ENCODE measurements around the gene IRF2BPL. TPM values are rescaled to one million over a fixed set of nuclear protein-coding genes. Genes with fewer than 3 reads are reported as not detected.

The IRF2BPL gene
- total and polyA plus RNA-seq, 2 donors from 2014 or later = 15.7 to 97.1 TPM

GRCh38 chr14:77031759-77032490, 3.4 kb upstream of the IRF2BPL start:
- intact Hi-C loops (cut with DNase I) = no loop called here
- peak in 1 of 5 donors; percentile 51 for DNase-seq
- no peaks in the 10 kb centered on the region for H3K36me3 ChIP-seq (ENCODE audit: control insufficient read depth in 2 of 3, insufficient read depth in 3 of 3, low read length in 3 of 3)
- peak overlapping the region; percentile 93 to 99 for H3K27ac ChIP-seq (ENCODE audit: low read depth in 2 of 2, low read length in 2 of 2)
- H3K4me1 ChIP-seq (ENCODE audit: control insufficient read depth in 2 of 3, insufficient read depth in 2 of 3, low read depth in 1 of 3, low read length in 3 of 3) = peaks cover 23 to 32% (median 26%) of the 10 kb centered on the region in 3 donors
- H3K9me3 ChIP-seq (ENCODE audit: control insufficient read depth in 2 of 3, insufficient read depth in 1 of 3, low read length in 3 of 3) = no peaks in the 10 kb centered on the region
- no peak for FAIRE-seq
- peak overlapping the region in 2 of 3 donors; percentile 75 to 93 for H3K9ac ChIP-seq (ENCODE audit: low read length in 3 of 3)
- no peak for TF ChIP-seq CTCF (IDR thresholded peaks at IDR 0.05; ENCODE audit: borderline replicate concordance, extremely low read depth, insufficient read depth)
- peak overlapping the region in 1 of 3 donors; percentile 41 for H3K4me3 ChIP-seq (ENCODE audit: low read length in 3 of 3)
- no peaks in the 10 kb centered on the region for H3K27me3 ChIP-seq (ENCODE audit: control insufficient read depth, insufficient read depth, low read length)

GRCh38 chr14:77027538-77028383, 747 bp downstream of the IRF2BPL start:
- Histone ChIP-seq H3K27me3 (ENCODE audit: control insufficient read depth, insufficient read depth, low read length) (no peaks in the 10 kb centered on the region), H3K9ac (ENCODE audit: low read length in 3 of 3) (peak overlapping the region; percentile 64 to 93 (median 93)), H3K9me3 (ENCODE audit: control insufficient read depth in 2 of 3, insufficient read depth in 1 of 3, low read length in 3 of 3) (no peaks in the 10 kb centered on the region), H3K27ac (ENCODE audit: low read depth in 2 of 2, low read length in 2 of 2) (peak overlapping the region; percentile 99), H3K4me1 (ENCODE audit: control insufficient read depth in 2 of 3, insufficient read depth in 2 of 3, low read depth in 1 of 3, low read length in 3 of 3) (peaks cover 15 to 49% (median 38%) of the 10 kb centered on the region in 3 donors), H3K4me3 (ENCODE audit: low read length in 3 of 3) (peak overlapping the region; percentile 75 to 86 (median 76)), H3K36me3 (ENCODE audit: control insufficient read depth in 2 of 3, insufficient read depth in 3 of 3, low read length in 3 of 3) (peaks cover 0 to 14% (median 2%) of the 10 kb centered on the region in 3 donors)
- FAIRE-seq = no peak
- TF ChIP-seq CTCF (IDR thresholded peaks at IDR 0.05; ENCODE audit: borderline replicate concordance, extremely low read depth, insufficient read depth) = peak; percentile 21
- DNase-seq = peak; percentile 82 to 96 (median 90)
- intact Hi-C loops (cut with DNase I) = no loop called here

GRCh38 chr14:77026930-77027537, 1.5 kb downstream of the IRF2BPL start:
- H3K36me3 ChIP-seq (ENCODE audit: control insufficient read depth in 2 of 3, insufficient read depth in 3 of 3, low read length in 3 of 3) = peaks cover 0 to 14% (median 2%) of the 10 kb centered on the region in 3 donors
- peak in 3 of 5 donors; percentile 62 to 82 (median 72) for DNase-seq
- H3K9me3 ChIP-seq (ENCODE audit: control insufficient read depth in 2 of 3, insufficient read depth in 1 of 3, low read length in 3 of 3) = no peaks in the 10 kb centered on the region
- peak overlapping the region; percentile 51 to 86 (median 78) for H3K4me3 ChIP-seq (ENCODE audit: low read length in 3 of 3)
- TF ChIP-seq CTCF (IDR thresholded peaks at IDR 0.05; ENCODE audit: borderline replicate concordance, extremely low read depth, insufficient read depth) = no peak
- peak overlapping the region in 2 of 3 donors; percentile 88 to 95 for H3K9ac ChIP-seq (ENCODE audit: low read length in 3 of 3)
- H3K27ac ChIP-seq (ENCODE audit: low read depth in 2 of 2, low read length in 2 of 2) = peak overlapping the region; percentile 99
- H3K4me1 ChIP-seq (ENCODE audit: control insufficient read depth in 2 of 3, insufficient read depth in 2 of 3, low read depth in 1 of 3, low read length in 3 of 3) = peaks cover 15 to 49% (median 41%) of the 10 kb centered on the region in 3 donors
- intact Hi-C loops (cut with DNase I) = no loop called here
- no peak for FAIRE-seq
- no peaks in the 10 kb centered on the region for H3K27me3 ChIP-seq (ENCODE audit: control insufficient read depth, insufficient read depth, low read length)

Data from kidney (tissue), 14 donors.